Femur (tissue), 1 donor: ENCODE measurements around the gene CENPF.
"Not testable (repeated sequence)": the region's sequence is repeated elsewhere in the genome, so short reads cannot be mapped to it uniquely, and the experiment has no call there.

Source experiments
- DNase-seq: peaks from one replicate; pipeline ENCODE4 v3.0.0-alpha.2; 2017

The CENPF gene

GRCh38 chr1:214584805-214585766, 17.9 kb upstream of the CENPF start:
- no peak for DNase-seq

GRCh38 chr1:214586621-214587020, 16.4 kb upstream of the CENPF start:
- no peak for DNase-seq

- DNase-seq, result no peak
Observed at GRCh38 chr1:214587165-214587564, 15.8 kb upstream of the CENPF start.

- DNase-seq, result no peak
Observed at GRCh38 chr1:214588963-214589597, 13.9 kb upstream of the CENPF start.

- no peak for DNase-seq
Observed at GRCh38 chr1:214590696-214591095, 12.3 kb upstream of the CENPF start.

- DNase-seq, result not testable (repeated sequence)
Observed at GRCh38 chr1:214591918-214592317, 11.1 kb upstream of the CENPF start.

GRCh38 chr1:214593158-214593557, 9.8 kb upstream of the CENPF start:
- no peak for DNase-seq

- DNase-seq, result no peak
Observed at GRCh38 chr1:214603819-214604252, 841 bp downstream of the CENPF start.

GRCh38 chr1:214604523-214604922, 1.5 kb downstream of the CENPF start:
- DNase-seq, result no peak

- not testable (repeated sequence) for DNase-seq
Observed at GRCh38 chr1:214605484-214605883, 2.5 kb downstream of the CENPF start.

- not testable (repeated sequence) for DNase-seq
Observed at GRCh38 chr1:214605933-214606925, 3.2 kb downstream of the CENPF start.

GRCh38 chr1:214607492-214608215, 4.7 kb downstream of the CENPF start:
- not testable (repeated sequence) for DNase-seq

- DNase-seq, result not testable (repeated sequence)
Observed at GRCh38 chr1:214608216-214608783, 5.3 kb downstream of the CENPF start.

GRCh38 chr1:214608817-214609216, 5.8 kb downstream of the CENPF start:
- DNase-seq, result not testable (repeated sequence)

GRCh38 chr1:214609692-214610091, 6.7 kb downstream of the CENPF start:
- no peak for DNase-seq

- DNase-seq, result not testable (repeated sequence)
Observed at GRCh38 chr1:214610136-214610535, 7.1 kb downstream of the CENPF start.

- no peak for DNase-seq
Observed at GRCh38 chr1:214615109-214615508, 12.1 kb downstream of the CENPF start.

GRCh38 chr1:214615871-214616270, 12.9 kb downstream of the CENPF start:
- no peak for DNase-seq

GRCh38 chr1:214617246-214617645, 14.3 kb downstream of the CENPF start:
- no peak for DNase-seq

- DNase-seq, result no peak
Observed at GRCh38 chr1:214617843-214618242, 14.8 kb downstream of the CENPF start.

GRCh38 chr1:214621236-214621635, 18.2 kb downstream of the CENPF start:
- DNase-seq, result no peak

- DNase-seq, result no peak
Observed at GRCh38 chr1:214623430-214623829, 20.4 kb downstream of the CENPF start.
